Tibial nerve (tissue), 4 donors: ENCODE measurements around the gene H6PD.

Source experiments
- CTCF ChIP-seq, 5 experiments: fragments of 200-600 bp in 3 of 5; fragments of 450-650 bp in 2 of 5; sonication (generic) in 3 of 5; IDR thresholded peaks; one replicate each; pipeline ENCODE4 v1.5.1; 2016 to 2019; ENCODE audit warnings: antibody characterized with exemption in 5 of 5, mild to moderate bottlenecking in 3 of 5, moderate library complexity in 2 of 5
- EP300 ChIP-seq, 2 donors: sonication (generic); formaldehyde crosslinking; IDR thresholded peaks; one replicate each; pipeline ENCODE4 v1.6.1; 2017; ENCODE audit warnings: antibody characterized with exemption in 2 of 2, mild to moderate bottlenecking in 1 of 2
- POLR2A ChIP-seq, 2 donors: fragments of 450-650 bp; IDR thresholded peaks; one replicate each; pipeline ENCODE4 v1.6.1; 2017; ENCODE audit warnings: antibody characterized with exemption in 2 of 2, mild to moderate bottlenecking in 2 of 2, moderate library complexity in 2 of 2

GRCh38 chr1:9315411-9316079, 81.0 kb downstream of the H6PD start:
- TF ChIP-seq CTCF (IDR thresholded peaks at IDR 0.05) (no peak), POLR2A (IDR thresholded peaks at IDR 0.05) (no peak), EP300 (IDR thresholded peaks at IDR 0.05) (no peak)
